HepG2 (cell line): Measurements from ENCODE around the gene RAP1GAP2. TPM values are rescaled to one million over a fixed set of nuclear protein-coding genes. Genes with fewer than 3 reads are reported as not detected.

ENCODE experiments used
- ATAC-seq: fragments of 200-7000 bp; cut with Tn5 transposase; 3 replicates; pipeline ENCODE4 v1.9.1; 2020; ENCODE audit warnings: mild to moderate bottlenecking, moderate library complexity
- BruUV-seq: library from RNA; stranded (reverse); fragments of 400-500 nt; replicated peaks from 2 replicates; lab custom pipeline; 2021; lab: Mats Ljungman, UMichigan
- CTCF ChIA-PET: fragments of 300-600 bp; formaldehyde crosslinking; extraction: SDS; loops from one replicate; lab custom pipeline; 2021; ENCODE audit warnings: low total read pairs, inconsistent platforms, low intra/inter-chr PET ratio; lab: Yijun Ruan, JAX
- POLR2A ChIA-PET: fragments of 350-600 bp; sonication (Branson Sonifier 250); formaldehyde crosslinking; loops from one replicate; lab custom pipeline; 2020; ENCODE audit warnings: antibody characterized with exemption, inconsistent platforms; lab: Yijun Ruan, JAX
- DNase-seq: peaks from one replicate; pipeline ENCODE4 v3.0.0-alpha.2; 2015; ENCODE audit warnings: low spot score
- FAIRE-seq: peaks from 3 replicates; lab custom pipeline; 2011; peaks lifted over from hg19 to GRCh38; lab: Jason Lieb, UNC
- H2AFZ ChIP-seq: one replicate; pipeline ENCODE4 v1.6.1; 2011; ENCODE audit warnings: low read length, inconsistent platforms
- H3K27ac ChIP-seq: fragments of 300-600 bp; 3 replicates; pipeline ENCODE4 v1.8.0; 2011; ENCODE audit warnings: mixed run types, mild to moderate bottlenecking, mixed read lengths, low read length, inconsistent platforms; ENCODE audit not compliant: insufficient read depth; ENCODE audit errors: extremely low read length
- H3K27me3 ChIP-seq, 2 experiments: fragments of 200-600 bp in 1 of 2; 2 replicates in 1 of 2; 3 replicates in 1 of 2; pipeline versions ENCODE4 v1.6.0 to v1.8.0; 2011; ENCODE audit warnings: low read length in 2 of 2, mild to moderate bottlenecking in 2 of 2, moderate library complexity in 2 of 2, inconsistent platforms in 1 of 2; ENCODE audit not compliant: insufficient read depth in 2 of 2, control insufficient read depth in 1 of 2
- H3K36me3 ChIP-seq, 2 experiments: fragments of 200-600 bp in 1 of 2; replicated peaks in 1 of 2; 2 replicates in 1 of 2; 3 replicates in 1 of 2; pipeline versions ENCODE4 v1.5.1 to v1.8.0; 2011; ENCODE audit warnings: low read length in 2 of 2, inconsistent platforms in 1 of 2; ENCODE audit not compliant: insufficient read depth in 2 of 2, control insufficient read depth in 1 of 2
- H3K4me1 ChIP-seq: 2 replicates; pipeline ENCODE4 v1.5.1; 2012; ENCODE audit warnings: low read length, inconsistent platforms; ENCODE audit not compliant: insufficient read depth
- H3K4me2 ChIP-seq: 2 replicates; pipeline ENCODE4 v1.6.0; 2011; ENCODE audit warnings: low read depth, low read length, inconsistent platforms
- H3K4me3 ChIP-seq, 3 experiments: fragments of 200-600 bp in 1 of 3; sonication (generic), shearing (Covaris generic) in 1 of 3; replicated peaks in 1 of 3; 2 replicates each; pipeline ENCODE4 v1.5.1; 2011 to 2016; ENCODE audit warnings: low read length in 3 of 3, inconsistent platforms in 2 of 3, low read depth in 2 of 3, mild to moderate bottlenecking in 2 of 3, control low read depth in 1 of 3, mixed read lengths in 1 of 3; ENCODE audit not compliant: insufficient read depth in 1 of 3
- H3K79me2 ChIP-seq: one replicate; pipeline ENCODE4 v1.6.1; 2011; ENCODE audit warnings: low read length, inconsistent platforms; ENCODE audit not compliant: insufficient read depth
- H3K9ac ChIP-seq: 2 replicates; pipeline ENCODE4 v1.6.0; 2011; ENCODE audit warnings: mild to moderate bottlenecking, low read depth, low read length, inconsistent platforms; ENCODE audit not compliant: insufficient read depth
- H3K9me3 ChIP-seq: 2 replicates; pipeline ENCODE4 v1.5.1; 2012; ENCODE audit warnings: mild to moderate bottlenecking, low read length
- H4K20me1 ChIP-seq: 2 replicates; pipeline ENCODE4 v1.6.0; 2011; ENCODE audit warnings: inconsistent platforms, mild to moderate bottlenecking, low read length, moderate library complexity; ENCODE audit not compliant: insufficient read depth
- CAMTA2 ChIP-seq: sonication (generic); formaldehyde crosslinking; IDR thresholded peaks from 2 replicates; pipeline ENCODE4 v1.4.0; 2020; ENCODE audit warnings: mild to moderate bottlenecking, missing genetic modification reagents, borderline replicate concordance
- CC2D1A ChIP-seq: sonication (generic); formaldehyde crosslinking; IDR thresholded peaks from 2 replicates; pipeline ENCODE4 v1.8.1; 2023; ENCODE audit warnings: mild to moderate bottlenecking, missing genetic modification reagents
- FOXM1 ChIP-seq: sonication (generic); formaldehyde crosslinking; IDR thresholded peaks from 2 replicates; pipeline ENCODE4 v1.5.0; 2020; ENCODE audit warnings: missing genetic modification reagents
- HOXA7 ChIP-seq: sonication (generic); formaldehyde crosslinking; IDR thresholded peaks from 2 replicates; pipeline ENCODE4 v1.8.1; 2022; ENCODE audit warnings: mild to moderate bottlenecking, missing genetic modification reagents, moderate library complexity
- KDM2A ChIP-seq: sonication (generic); formaldehyde crosslinking; IDR thresholded peaks from 2 replicates; pipeline ENCODE4 v1.4.0; 2020; ENCODE audit warnings: low read depth, missing genetic modification reagents, borderline replicate concordance
- NCOR1 ChIP-seq: fragments of 200-600 bp; sonication (generic); IDR thresholded peaks from 2 replicates; pipeline ENCODE4 v1.7.0; 2017; ENCODE audit warnings: antibody characterized with exemption, low read length, borderline replicate concordance
- NFIC ChIP-seq: IDR thresholded peaks from 2 replicates; pipeline ENCODE4 v1.6.1; 2012; ENCODE audit warnings: mild to moderate bottlenecking, low read length, inconsistent platforms
- REXO4 ChIP-seq: sonication (generic); formaldehyde crosslinking; IDR thresholded peaks from 2 replicates; pipeline ENCODE4 v1.8.0; 2022; ENCODE audit warnings: missing genetic modification reagents, mild to moderate bottlenecking, borderline replicate concordance
- SMAD3 ChIP-seq: sonication (generic); formaldehyde crosslinking; IDR thresholded peaks from 2 replicates; pipeline ENCODE4 v1.4.0; 2020; ENCODE audit warnings: missing genetic modification reagents
- TAF15 ChIP-seq: fragments of 200-400 bp; formaldehyde crosslinking; IDR thresholded peaks from one replicate; pipeline ENCODE4 v1.6.1; 2018; ENCODE audit warnings: mild to moderate bottlenecking, low read depth, low read length; ENCODE audit not compliant: poor library complexity, severe bottlenecking
- TCF12 ChIP-seq, 2 experiments: fragments of 450-650 bp in 1 of 2; sonication (generic) in 1 of 2; formaldehyde crosslinking in 1 of 2; IDR thresholded peaks; 2 replicates each; pipeline versions ENCODE4 v1.6.1 to v1.8.0; 2017 to 2022; ENCODE audit warnings: antibody characterized with exemption in 1 of 2, mild to moderate bottlenecking in 1 of 2, missing genetic modification reagents in 1 of 2, moderate library complexity in 1 of 2
- ZNF556 ChIP-seq: sonication (generic); formaldehyde crosslinking; IDR thresholded peaks from 2 replicates; pipeline ENCODE4 v1.4.0; 2020; ENCODE audit warnings: mild to moderate bottlenecking, missing genetic modification reagents, borderline replicate concordance
- ZNF614 ChIP-seq: IDR thresholded peaks from 2 replicates; pipeline ENCODE4 v1.6.1; 2018; ENCODE audit warnings: missing biosample characterization, missing genetic modification reagents, inconsistent platforms, borderline replicate concordance
- ZNF790 ChIP-seq: sonication (generic); formaldehyde crosslinking; IDR thresholded peaks from 2 replicates; pipeline ENCODE4 v1.8.0; 2022; ENCODE audit warnings: missing genetic modification reagents, mild to moderate bottlenecking, borderline replicate concordance
- ZSCAN20 ChIP-seq: sonication (generic); formaldehyde crosslinking; IDR thresholded peaks from 2 replicates; pipeline ENCODE4 v1.4.0; 2020; ENCODE audit warnings: missing genetic modification reagents, mild to moderate bottlenecking, borderline replicate concordance
- ZZZ3 ChIP-seq: sonication (generic); formaldehyde crosslinking; IDR thresholded peaks from 2 replicates; pipeline ENCODE4 v1.4.0; 2020; ENCODE audit warnings: missing genetic modification reagents, mild to moderate bottlenecking, borderline replicate concordance
- WGBS: methylation state at CpG from one replicate; pipeline ENCODE4 v1.1.6; 2017; ENCODE audit warnings: low lambda C conversion rate; 5-methylcytosine and 5-hydroxymethylcytosine counted together
- in situ Hi-C: cut with HindIII; loops from 2 replicates; pipeline ENCODE4 v1.10.0; 2017; ENCODE audit warnings: low pct_unique_long_range_greater_than_20kb; ENCODE audit not compliant: extremely low pct_ligation_motif_present
- intact Hi-C: fragments of 100-400 bp; cut with micrococcal nuclease; formaldehyde crosslinking; loops from one replicate; pipeline ENCODE4 v1.10.0; 2022; ENCODE audit not compliant: unreplicated experiment
- polyA plus RNA-seq, 8 experiments: library from polyadenylated mRNA; depleted of rRNA in 3 of 8; stranded (reverse) in 7 of 8; unstranded in 1 of 8; fragments of >200 nt; fragmentation: Illumina TruSeq in 4 of 8; extraction: Trizol in 4 of 8; gene quantifications; 2 replicates each; pipeline versions ENCODE4 v1.2.1 to v1.2.3, GENCODE V29; 2011 to 2016; ENCODE audit warnings: low read depth in 4 of 8, missing spikeins in 1 of 8, mixed read lengths in 1 of 8; ENCODE audit not compliant: insufficient read depth in 1 of 8
- total RNA-seq, 5 experiments: library from RNA; depleted of rRNA; stranded (reverse); fragments of >200 nt; fragmentation: Illumina TruSeq; extraction: Trizol; gene quantifications; 2 replicates each; pipeline ENCODE4 v1.2.3, GENCODE V29; 2016; ENCODE audit warnings: low read depth in 1 of 5
- TF ChIP-seq, protein P1 (sequence below): sonication (generic); formaldehyde crosslinking; conservative IDR thresholded peaks from 2 replicates; pipeline ENCODE4 v1.4.0; 2020; ENCODE audit warnings: missing genetic modification reagents
- TF ChIP-seq, protein P2 (sequence below): IDR thresholded peaks from 2 replicates; pipeline ENCODE4 v1.4.0; 2020; ENCODE audit warnings: mild to moderate bottlenecking, missing genetic modification reagents
- TF ChIP-seq, protein P3 (sequence below): sonication (generic); formaldehyde crosslinking; conservative IDR thresholded peaks from 2 replicates; pipeline ENCODE4 v1.8.0; 2022; ENCODE audit warnings: missing genetic modification reagents

RAP1GAP2 gene
- total and polyA plus RNA-seq, 2 of the 13 experiments (the other 11 are each of a cell fraction or from before 2014, with no cell fraction given) = 10.9 to 12.0 TPM

DNA sequence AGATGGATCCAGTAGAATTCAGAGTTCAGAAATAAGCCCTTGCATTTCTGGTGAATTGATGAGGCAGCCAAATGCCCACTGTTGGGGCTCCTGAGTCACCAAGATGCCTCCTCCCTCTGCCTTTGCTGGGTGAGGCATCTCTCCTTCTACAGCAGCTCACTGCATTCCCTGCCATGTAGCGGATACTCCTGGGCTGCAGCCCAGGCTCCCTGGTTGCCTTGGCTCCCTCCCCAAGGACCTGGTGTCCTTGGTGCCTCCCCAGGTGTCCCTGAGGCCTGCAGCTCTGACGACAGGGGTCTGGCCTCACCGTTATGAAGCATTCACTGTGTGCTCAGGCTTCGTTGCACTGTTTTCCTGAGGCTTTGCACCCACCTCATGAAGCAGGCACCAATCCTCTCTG is 7.7 kb downstream of the RAP1GAP2 start:
- ATAC-seq (no peak), FAIRE-seq (no peak), DNase-seq (no peak)
- CTCF ChIA-PET = no interaction called here
- H3K4me2 ChIP-seq = no peak overlapping the region
- H3K79me2 ChIP-seq = no peaks in the 10 kb centered on the region
- 0 out of 5 replicates have a peak, but pooled peaks cover 3 to 4% of the 10 kb centered on the region in 2 experiments for H3K27me3 ChIP-seq
- no peak overlapping the region for H2AFZ ChIP-seq
- H3K27ac ChIP-seq = no peak overlapping the region
- H3K4me1 ChIP-seq = no peaks in the 10 kb centered on the region
- H3K9ac ChIP-seq = no peak overlapping the region
- no peaks in the 10 kb centered on the region for H3K36me3 ChIP-seq
- WGBS = 40% methylated on average over 1 of the region's 4 CpGs
- no peak overlapping the region for H3K4me3 ChIP-seq
- no peaks in the 10 kb centered on the region for H4K20me1 ChIP-seq
- intact Hi-C loops (no loop called here), in situ Hi-C loops (no loop called here)
- POLR2A ChIA-PET = no interaction called here
- BruUV-seq = no TSS peak
- H3K9me3 ChIP-seq = no peaks in the 10 kb centered on the region
- TF ChIP-seq FOXM1 (no peak), TCF12 (IDR thresholded peaks at IDR 0.05) (no peak), TCF12 (CRISPR knock-in tag; IDR thresholded peaks at IDR 0.05) (no peak), KDM2A (no peak), CC2D1A (CRISPR knock-in tag) (no peak), HOXA7 (no peak), ZSCAN20 (CRISPR knock-in tag) (no peak), ZNF556 (CRISPR knock-in tag) (no peak), TAF15 (no peak), ZNF790 (CRISPR knock-in tag) (no peak), ZNF614 (CRISPR knock-in tag) (no peak), REXO4 (no peak), ZZZ3 (CRISPR knock-in tag) (no peak), CAMTA2 (CRISPR knock-in tag) (no peak), SMAD3 (CRISPR knock-in tag) (no peak), NCOR1 (no peak), NFIC (no peak)
- TF ChIP-seq, protein P1, sequence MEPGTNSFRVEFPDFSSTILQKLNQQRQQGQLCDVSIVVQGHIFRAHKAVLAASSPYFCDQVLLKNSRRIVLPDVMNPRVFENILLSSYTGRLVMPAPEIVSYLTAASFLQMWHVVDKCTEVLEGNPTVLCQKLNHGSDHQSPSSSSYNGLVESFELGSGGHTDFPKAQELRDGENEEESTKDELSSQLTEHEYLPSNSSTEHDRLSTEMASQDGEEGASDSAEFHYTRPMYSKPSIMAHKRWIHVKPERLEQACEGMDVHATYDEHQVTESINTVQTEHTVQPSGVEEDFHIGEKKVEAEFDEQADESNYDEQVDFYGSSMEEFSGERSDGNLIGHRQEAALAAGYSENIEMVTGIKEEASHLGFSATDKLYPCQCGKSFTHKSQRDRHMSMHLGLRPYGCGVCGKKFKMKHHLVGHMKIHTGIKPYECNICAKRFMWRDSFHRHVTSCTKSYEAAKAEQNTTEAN (CRISPR knock-in tag) = no peak
- TF ChIP-seq, protein P2, sequence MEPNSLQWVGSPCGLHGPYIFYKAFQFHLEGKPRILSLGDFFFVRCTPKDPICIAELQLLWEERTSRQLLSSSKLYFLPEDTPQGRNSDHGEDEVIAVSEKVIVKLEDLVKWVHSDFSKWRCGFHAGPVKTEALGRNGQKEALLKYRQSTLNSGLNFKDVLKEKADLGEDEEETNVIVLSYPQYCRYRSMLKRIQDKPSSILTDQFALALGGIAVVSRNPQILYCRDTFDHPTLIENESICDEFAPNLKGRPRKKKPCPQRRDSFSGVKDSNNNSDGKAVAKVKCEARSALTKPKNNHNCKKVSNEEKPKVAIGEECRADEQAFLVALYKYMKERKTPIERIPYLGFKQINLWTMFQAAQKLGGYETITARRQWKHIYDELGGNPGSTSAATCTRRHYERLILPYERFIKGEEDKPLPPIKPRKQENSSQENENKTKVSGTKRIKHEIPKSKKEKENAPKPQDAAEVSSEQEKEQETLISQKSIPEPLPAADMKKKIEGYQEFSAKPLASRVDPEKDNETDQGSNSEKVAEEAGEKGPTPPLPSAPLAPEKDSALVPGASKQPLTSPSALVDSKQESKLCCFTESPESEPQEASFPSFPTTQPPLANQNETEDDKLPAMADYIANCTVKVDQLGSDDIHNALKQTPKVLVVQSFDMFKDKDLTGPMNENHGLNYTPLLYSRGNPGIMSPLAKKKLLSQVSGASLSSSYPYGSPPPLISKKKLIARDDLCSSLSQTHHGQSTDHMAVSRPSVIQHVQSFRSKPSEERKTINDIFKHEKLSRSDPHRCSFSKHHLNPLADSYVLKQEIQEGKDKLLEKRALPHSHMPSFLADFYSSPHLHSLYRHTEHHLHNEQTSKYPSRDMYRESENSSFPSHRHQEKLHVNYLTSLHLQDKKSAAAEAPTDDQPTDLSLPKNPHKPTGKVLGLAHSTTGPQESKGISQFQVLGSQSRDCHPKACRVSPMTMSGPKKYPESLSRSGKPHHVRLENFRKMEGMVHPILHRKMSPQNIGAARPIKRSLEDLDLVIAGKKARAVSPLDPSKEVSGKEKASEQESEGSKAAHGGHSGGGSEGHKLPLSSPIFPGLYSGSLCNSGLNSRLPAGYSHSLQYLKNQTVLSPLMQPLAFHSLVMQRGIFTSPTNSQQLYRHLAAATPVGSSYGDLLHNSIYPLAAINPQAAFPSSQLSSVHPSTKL (CRISPR knock-in tag) = no peak
- TF ChIP-seq, protein P3, sequence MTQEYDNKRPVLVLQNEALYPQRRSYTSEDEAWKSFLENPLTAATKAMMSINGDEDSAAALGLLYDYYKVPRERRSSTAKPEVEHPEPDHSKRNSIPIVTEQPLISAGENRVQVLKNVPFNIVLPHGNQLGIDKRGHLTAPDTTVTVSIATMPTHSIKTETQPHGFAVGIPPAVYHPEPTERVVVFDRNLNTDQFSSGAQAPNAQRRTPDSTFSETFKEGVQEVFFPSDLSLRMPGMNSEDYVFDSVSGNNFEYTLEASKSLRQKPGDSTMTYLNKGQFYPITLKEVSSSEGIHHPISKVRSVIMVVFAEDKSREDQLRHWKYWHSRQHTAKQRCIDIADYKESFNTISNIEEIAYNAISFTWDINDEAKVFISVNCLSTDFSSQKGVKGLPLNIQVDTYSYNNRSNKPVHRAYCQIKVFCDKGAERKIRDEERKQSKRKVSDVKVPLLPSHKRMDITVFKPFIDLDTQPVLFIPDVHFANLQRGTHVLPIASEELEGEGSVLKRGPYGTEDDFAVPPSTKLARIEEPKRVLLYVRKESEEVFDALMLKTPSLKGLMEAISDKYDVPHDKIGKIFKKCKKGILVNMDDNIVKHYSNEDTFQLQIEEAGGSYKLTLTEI (CRISPR knock-in tag) = no peak
